HG03280 (cell line): Measurements from ENCODE around the gene GLYATL1.

ENCODE experiments used
- ATAC-seq: cut with Tn5 transposase; IDR thresholded peaks from one replicate; pipeline ENCODE4 v1.9.1; 2021; ENCODE audit warnings: mild to moderate bottlenecking, moderate library complexity; ENCODE audit not compliant: unreplicated experiment

The GLYATL1 gene

DNA sequence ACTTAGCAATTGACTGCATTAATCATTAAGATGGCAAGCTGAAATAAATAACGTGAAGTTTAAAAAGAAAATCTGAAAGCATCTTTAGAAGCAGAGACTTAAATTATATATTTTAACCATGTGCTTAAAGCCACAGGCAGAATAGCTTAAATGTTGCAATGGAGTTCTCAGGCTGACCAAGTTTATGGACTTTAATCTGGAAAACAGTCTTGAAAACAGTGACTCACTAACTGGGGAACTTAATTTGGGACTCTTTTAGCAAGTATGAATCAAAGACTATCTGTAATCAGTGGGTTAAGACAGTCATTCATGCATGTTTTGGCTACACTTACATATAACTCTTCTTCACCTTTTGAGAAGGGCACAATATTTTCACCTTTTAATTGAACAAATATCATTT lies 12.6 kb upstream of the GLYATL1 start:
- no peak for ATAC-seq

GRCh38 chr11:58927393-58928106 lies 11.7 kb upstream of the GLYATL1 start:
- ATAC-seq: no peak

GRCh38 chr11:58928107-58928499 lies 11.2 kb upstream of the GLYATL1 start:
- no peak for ATAC-seq

- no peak for ATAC-seq
These were observed 10.6 kb upstream of the GLYATL1 start for GRCh38 chr11:58928691-58929090.

DNA sequence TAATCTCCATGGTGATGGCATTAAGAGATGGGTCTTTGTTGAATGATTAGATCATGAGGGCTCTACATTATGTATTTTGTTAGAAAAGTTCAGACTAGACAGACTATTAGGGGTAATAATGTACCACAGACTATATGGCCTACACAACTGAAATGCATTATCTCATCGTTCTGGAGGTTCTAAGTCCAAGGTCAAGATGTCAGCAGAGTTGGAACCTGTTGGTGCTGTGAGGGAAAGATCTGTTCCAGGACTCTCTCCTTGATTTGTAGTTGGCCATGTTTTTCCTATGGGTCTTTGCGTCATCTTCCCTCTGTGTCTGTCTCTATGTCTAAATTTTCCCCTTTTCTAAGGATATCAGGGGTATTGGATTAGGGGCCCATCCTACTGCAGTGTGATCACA lies 8.4 kb upstream of the GLYATL1 start:
- ATAC-seq: no peak

- ATAC-seq: no peak
These were observed 5.6 kb upstream of the GLYATL1 start for GRCh38 chr11:58933661-58934060.

DNA sequence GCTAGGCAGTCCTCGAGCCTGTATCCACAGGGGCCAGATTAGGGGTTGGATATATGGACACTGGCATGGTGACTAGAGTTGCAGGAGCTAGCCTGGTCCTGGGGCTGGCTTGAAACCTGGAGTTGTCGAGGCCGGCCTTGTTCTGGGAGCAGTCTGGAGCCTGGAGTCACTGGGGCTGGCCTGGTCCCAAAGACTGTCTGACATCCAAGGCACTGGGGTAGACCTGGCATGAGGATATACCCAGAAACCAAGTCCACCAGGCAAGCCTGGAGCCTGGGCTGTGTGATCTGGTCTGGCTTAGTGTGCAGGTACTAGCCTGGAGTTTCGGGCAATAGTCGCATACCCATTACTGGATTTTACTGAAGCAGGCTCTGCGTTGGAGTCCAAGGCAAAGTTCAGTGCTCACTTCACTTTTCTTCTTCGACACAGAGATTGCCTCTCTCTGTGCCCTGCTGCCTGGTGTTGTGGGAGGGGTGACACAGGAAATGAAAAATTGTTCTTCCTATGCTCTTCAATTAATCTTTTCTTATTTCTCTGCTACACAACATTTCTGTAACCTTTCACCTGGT lies 4.3 kb upstream of the GLYATL1 start:
- ATAC-seq: no peak

DNA sequence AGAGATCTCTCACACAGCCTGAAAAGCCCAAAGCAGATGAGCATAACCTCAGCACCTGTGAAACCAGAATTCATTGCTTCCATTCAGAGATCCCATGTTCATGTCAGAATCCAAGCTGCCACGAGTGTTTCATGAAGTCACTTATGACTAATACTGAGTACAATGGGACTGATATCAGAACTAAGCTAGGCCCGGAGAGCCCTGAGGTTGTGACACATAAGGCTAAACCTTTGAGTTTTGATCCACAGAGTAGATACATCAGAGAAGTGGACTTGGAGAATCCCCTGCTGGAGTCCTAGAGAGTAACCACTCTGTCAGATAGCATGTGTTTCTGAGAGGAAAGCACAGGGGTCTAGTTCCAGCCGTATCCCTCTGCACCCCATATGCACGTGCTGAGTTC lies 890 bp upstream of the GLYATL1 start:
- no peak for ATAC-seq

GRCh38 chr11:58940028-58940427 lies 740 bp downstream of the GLYATL1 start:
- no peak for ATAC-seq

DNA sequence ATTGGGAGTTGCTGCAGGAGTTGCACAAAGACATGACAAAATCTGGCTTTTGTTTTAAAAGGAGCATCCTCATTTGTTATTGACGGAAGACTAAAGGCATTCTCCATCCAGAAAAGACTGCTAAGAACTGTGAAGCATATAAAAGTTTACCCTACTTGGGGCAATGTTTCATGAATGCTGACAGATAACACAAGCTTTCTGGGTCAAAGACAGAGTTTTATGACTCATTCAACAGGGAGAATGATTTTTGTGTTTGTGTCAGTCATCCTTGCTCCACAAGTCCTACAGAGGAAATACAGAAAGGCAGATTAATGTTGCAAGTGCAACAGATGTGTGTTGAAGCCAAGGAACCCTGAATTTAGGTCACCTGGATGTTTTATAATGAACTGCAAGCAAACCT lies 2.5 kb downstream of the GLYATL1 start:
- no peak for ATAC-seq

GRCh38 chr11:58945663-58946062 lies 6.4 kb downstream of the GLYATL1 start:
- no peak for ATAC-seq

DNA sequence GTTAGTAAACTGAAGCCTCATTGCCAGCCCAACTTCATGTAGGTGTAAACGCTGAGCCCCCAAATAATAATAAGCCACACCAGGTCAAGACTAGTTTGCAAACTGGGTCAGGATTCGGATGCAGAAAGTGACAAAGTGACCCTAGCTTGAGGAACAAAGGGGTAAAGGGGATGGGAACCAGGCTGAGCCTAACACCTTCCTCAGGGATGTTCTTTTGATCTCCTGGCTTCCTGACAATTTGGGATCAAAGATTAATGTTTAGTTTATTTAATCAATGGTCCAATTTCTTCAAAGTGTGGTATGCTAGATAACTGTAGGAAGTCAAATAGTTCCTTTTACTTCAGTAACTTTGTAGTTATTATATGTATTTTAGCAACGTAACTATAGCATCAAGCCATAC lies 9.9 kb downstream of the GLYATL1 start:
- ATAC-seq: no peak

- ATAC-seq: peak; percentile 76
These were observed 18.6 kb downstream of the GLYATL1 start for GRCh38 chr11:58957922-58958321.

GRCh38 chr11:58958500-58958899 lies 19.2 kb downstream of the GLYATL1 start:
- ATAC-seq: peak; percentile 59

DNA sequence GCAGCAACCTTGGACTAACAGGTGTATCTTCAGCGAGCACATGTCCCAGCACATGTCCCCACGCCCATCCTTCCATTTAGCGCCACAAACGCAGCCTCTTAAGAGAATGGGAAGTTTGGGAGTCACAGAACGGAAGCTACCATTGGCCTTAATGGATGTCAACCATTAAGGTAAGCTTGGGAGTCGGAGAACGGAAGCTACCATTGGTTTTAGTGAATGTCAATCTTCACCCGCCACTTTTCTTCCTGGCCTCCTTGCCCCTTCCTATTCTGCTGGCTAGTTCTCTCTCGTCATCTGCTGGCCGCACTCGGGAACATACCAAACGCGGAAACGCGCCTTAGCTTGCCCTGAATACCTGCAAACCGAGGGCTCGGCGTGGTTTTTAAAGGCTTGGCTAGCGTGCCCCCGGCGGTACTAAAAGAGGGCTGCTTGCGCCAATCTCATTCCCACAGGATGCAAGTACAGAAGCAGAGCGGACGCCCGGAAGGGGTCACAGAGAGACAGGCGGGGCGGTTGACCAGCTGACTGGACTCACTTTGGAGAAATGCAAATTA lies 24.3 kb downstream of the GLYATL1 start:
- ATAC-seq: no peak

DNA sequence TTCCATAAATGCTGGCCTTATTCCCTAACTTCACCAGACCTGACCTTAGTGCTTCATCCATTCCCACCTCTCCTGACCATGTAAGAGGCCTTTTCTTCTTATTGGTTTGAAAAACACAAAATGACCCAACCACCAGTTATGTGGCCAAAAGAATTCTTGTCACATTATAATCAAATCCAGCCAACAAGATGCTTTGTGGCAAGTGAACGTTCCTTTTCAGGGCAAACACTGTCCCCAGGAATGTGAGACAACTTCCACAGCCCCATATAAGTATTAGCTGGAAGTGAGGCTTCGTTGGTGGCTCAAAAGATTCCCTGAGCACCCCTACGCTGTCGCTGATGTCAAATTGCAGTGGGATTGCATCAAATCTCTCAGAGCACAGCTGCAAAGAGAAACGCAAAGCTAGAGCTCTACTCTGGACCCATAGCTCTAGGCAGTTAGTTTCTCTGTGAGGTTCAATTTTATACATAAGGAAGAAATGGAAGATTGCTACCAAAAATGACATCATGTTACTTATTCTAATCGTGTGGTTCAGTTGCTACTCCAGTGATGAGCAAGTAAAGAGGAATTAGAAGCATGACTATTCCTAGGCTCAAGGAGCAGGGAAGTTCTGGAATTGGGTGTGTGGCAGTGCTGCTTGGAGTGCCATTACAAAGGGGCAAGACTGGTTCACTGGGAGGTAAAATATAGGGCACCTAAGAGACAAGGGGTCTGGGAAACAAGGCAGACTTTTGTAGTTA lies 26.1 kb downstream of the GLYATL1 start:
- ATAC-seq: no peak

- no peak for ATAC-seq
These were observed 29.0 kb downstream of the GLYATL1 start for GRCh38 chr11:58968251-58968711.

GRCh38 chr11:58977470-58977869 lies 38.2 kb downstream of the GLYATL1 start:
- no peak for ATAC-seq

GRCh38 chr11:58979222-58979621 lies 39.9 kb downstream of the GLYATL1 start:
- no peak for ATAC-seq

DNA sequence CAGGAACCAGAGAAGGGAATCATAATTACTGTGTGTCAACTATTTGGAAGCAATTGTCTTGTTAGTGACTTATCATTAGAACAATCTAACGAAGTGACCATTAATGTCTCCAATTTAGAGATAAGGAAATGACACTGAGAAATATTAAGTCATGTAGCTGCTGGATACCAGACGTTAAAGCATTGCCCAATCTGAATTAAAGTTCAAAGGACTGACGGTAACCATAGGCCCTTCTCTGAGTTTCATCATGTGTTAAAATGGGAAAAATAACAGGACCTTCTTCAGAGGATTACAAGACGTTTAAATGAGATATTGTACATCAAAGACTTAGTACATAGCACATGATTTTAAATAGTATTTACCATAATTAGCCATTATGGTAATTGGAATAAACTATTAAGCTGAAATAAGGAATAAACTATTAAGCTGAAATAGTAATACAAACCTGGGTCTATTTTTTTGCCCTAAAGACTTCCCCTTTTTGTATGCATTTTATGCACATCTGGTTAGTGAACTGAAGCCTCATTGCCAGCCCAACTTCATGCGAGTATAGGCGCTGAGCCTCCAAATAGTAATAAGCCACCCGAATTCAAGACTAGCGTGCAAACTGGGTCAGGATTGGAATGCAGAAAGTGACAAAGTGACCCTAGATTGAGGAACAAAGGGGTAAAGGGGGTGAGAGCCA lies 41.0 kb downstream of the GLYATL1 start:
- ATAC-seq: no peak

DNA sequence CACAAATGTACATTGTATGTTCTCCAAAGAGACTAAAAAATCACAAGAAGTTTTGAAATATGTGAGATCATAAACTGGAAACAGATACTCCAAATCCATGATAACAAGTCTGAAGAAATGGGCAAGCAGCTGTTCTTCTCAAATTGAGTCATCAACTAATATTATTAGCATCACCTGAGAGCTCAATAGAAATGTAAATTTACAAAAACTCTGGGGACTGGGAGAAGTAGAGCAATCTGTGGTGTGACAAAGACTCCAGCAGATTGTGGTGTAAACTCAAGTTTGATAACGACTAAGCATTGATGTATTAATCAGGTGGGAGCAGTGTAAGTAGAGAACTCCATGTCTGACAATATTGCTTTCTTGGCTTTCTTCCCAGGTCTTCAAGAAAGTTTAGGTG lies 53.2 kb downstream of the GLYATL1 start:
- ATAC-seq: no peak
